GM12891 (cell line): ENCODE results near the gene CASTOR1.

Source experiments
- POLR2A ChIP-seq: IDR thresholded peaks from 2 replicates; pipeline ENCODE4 v1.6.1; 2011; ENCODE audit warnings: low read depth, low read length, control low read depth
- POLR2AphosphoS5 ChIP-seq: IDR thresholded peaks from 2 replicates; pipeline ENCODE4 v1.6.1; 2011; ENCODE audit warnings: low read depth, low read length, control low read depth

DNA sequence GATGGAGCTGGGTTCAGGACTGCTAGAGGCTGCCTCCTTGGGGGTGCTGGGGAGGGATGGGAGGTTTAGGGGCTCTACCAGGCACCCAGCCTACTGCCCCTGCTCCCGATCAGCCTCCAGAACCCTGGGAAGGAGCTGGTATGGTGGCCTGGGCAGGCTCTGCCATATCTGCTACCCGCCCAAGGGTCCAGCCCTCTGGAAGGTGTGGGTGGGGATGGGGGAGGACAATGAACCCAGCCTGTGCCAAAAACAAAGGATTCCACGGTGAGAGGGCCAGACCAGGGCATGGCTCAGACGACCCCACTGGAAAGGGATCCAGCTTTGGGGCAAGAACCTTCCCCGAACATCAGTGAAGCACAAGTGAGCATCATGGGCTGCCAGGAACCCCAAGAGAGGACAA lies 3.0 kb downstream of the CASTOR1 start:
- TF ChIP-seq POLR2AphosphoS5 (no peak), POLR2A (no peak)
